Testis (tissue), 2 donors: ENCODE results near the gene SPTLC3.

Experiments
- POLR2A ChIP-seq: fragments of 450-650 bp; IDR thresholded peaks from one replicate; pipeline ENCODE4 v1.6.1; 2017; ENCODE audit warnings: antibody characterized with exemption, mild to moderate bottlenecking, moderate library complexity
- TF ChIP-seq, protein P1 (sequence below), 3 experiments: fragments of 450-650 bp in 2 of 3; fragments of 200-600 bp in 1 of 3; sonication (generic) in 1 of 3; IDR thresholded peaks; one replicate each; pipeline ENCODE4 v1.5.1; 2016 to 2019; ENCODE audit warnings: antibody characterized with exemption in 3 of 3, mild to moderate bottlenecking in 2 of 3, moderate library complexity in 1 of 3

DNA sequence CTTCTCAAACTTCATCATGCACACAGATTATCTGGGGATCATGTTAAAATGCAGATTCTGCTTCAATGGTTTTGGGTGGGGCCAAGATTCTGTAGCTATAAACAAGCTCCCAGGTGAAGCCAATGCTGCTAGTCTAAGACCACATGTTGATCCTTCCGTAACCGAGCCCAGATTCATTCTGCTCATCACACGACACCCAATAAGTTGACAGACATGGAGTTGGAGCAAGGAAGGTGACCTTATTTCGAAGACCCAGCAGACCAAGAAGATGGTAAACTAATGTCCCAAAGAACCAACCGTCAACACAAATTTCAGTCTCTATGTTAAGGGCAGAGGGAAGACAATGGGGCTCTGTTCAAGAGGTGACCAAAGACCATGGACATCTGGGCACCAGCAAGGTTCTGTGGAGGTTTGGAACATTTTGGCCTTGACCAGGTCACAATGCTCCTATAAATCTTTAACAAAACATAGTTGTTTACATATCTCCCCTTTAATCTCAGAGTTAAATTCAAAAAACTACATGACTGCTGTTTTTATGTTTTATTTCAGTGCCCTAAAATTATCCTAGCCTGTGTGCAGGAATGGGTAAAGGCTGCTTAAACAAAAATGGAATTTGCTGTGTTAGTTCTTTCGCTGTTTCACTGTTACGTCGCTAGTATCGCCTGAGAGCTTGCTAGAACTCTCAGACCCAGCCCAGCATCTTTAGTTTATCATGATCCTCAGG, 50.1 kb downstream of the SPTLC3 start:
- TF ChIP-seq, protein P1, sequence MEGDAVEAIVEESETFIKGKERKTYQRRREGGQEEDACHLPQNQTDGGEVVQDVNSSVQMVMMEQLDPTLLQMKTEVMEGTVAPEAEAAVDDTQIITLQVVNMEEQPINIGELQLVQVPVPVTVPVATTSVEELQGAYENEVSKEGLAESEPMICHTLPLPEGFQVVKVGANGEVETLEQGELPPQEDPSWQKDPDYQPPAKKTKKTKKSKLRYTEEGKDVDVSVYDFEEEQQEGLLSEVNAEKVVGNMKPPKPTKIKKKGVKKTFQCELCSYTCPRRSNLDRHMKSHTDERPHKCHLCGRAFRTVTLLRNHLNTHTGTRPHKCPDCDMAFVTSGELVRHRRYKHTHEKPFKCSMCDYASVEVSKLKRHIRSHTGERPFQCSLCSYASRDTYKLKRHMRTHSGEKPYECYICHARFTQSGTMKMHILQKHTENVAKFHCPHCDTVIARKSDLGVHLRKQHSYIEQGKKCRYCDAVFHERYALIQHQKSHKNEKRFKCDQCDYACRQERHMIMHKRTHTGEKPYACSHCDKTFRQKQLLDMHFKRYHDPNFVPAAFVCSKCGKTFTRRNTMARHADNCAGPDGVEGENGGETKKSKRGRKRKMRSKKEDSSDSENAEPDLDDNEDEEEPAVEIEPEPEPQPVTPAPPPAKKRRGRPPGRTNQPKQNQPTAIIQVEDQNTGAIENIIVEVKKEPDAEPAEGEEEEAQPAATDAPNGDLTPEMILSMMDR (IDR thresholded peaks at IDR 0.05) = no peak
- TF ChIP-seq POLR2A = no peak
